WTC11 (cell line): ENCODE measurements around the gene UBR4.
"Not testable (repeated sequence)": the region's sequence is repeated elsewhere in the genome, so short reads cannot be mapped to it uniquely, and the experiment has no call there.

Source experiments
- ATF2 ChIP-seq: sonication (generic); formaldehyde crosslinking; IDR thresholded peaks from 2 replicates; pipeline ENCODE4 v1.8.1; 2022; ENCODE audit warnings: low read depth, missing genetic modification reagents, borderline replicate concordance
- CTCF ChIP-seq: fragments of 200-600 bp; IDR thresholded peaks from 2 replicates; pipeline ENCODE4 v1.8.0; 2022; ENCODE audit warnings: antibody characterized with exemption
- HMGXB4 ChIP-seq: sonication (generic); formaldehyde crosslinking; IDR thresholded peaks from 2 replicates; pipeline ENCODE4 v1.8.1; 2023; ENCODE audit warnings: mild to moderate bottlenecking, moderate library complexity, missing genetic modification reagents
- IRF1 ChIP-seq: sonication (generic); formaldehyde crosslinking; IDR thresholded peaks from 2 replicates; pipeline ENCODE4 v1.8.0; 2023; ENCODE audit warnings: missing genetic modification reagents
- SMAD3 ChIP-seq: sonication (generic); formaldehyde crosslinking; IDR thresholded peaks from 2 replicates; pipeline ENCODE4 v1.8.0; 2022; ENCODE audit warnings: missing genetic modification reagents, mild to moderate bottlenecking, borderline replicate concordance

- not testable (repeated sequence) for TF ChIP-seq CTCF; ATF2 (CRISPR knock-in tag); HMGXB4; IRF1 (CRISPR knock-in tag); SMAD3 (CRISPR knock-in tag)
Observed at GRCh38 chr1:19256301-19256700, 46.2 kb upstream of the UBR4 start.
